ENCODE results near the gene MYH10. TPM values are rescaled to one million over a fixed set of nuclear protein-coding genes. Genes with fewer than 3 reads are reported as not detected.
A peak's percentile ranks its signal among the peaks of the same experiment; 100 is the strongest.

Gene MYH10
- total and polyA plus RNA-seq, 12 donors, result 10.3 to 61.0 (median 36.2) TPM

DNA sequence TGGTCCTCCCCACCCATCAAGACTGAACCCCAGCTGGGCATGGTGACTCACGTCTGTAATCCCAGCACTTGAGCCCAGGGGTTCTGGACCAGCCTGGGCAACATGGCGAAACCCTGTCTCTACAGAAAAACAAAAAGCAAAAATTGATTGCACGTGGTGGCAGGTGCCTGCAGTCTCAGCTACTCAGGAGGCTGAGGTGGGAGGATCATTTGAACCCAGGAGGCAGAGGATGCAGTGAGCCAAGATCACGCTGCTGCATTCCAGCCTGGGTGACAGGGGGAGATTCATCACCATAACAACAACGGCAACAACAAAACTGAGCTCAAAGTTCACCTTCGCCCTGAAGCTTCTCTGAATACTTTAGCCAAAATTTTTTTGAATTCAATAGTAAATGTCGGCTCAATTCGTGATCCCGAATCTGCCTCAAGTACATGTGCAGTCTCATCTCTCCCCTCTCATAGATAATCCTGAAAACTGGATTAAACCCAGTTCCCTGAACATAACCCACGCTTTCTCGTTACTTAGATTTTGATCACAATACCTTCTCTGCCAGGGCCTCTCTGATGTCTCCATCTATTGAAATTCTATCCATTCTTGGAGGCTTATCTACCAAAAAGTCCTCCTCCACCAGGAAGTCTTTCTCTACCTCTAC is 13.5 kb upstream of the MYH10 start:
- Histone ChIP-seq H3K4me3 (no peak overlapping the region), H3K27me3 (no peaks in the 10 kb centered on the region), H3K36me3 (no peaks in the 10 kb centered on the region), H3K27ac (no peak overlapping the region), H3K4me1 (peaks cover 0 to under 1% (median 0%) of the 10 kb centered on the region in 9 donors), H3K9me3 (no peaks in the 10 kb centered on the region)
- TF ChIP-seq, protein P1, sequence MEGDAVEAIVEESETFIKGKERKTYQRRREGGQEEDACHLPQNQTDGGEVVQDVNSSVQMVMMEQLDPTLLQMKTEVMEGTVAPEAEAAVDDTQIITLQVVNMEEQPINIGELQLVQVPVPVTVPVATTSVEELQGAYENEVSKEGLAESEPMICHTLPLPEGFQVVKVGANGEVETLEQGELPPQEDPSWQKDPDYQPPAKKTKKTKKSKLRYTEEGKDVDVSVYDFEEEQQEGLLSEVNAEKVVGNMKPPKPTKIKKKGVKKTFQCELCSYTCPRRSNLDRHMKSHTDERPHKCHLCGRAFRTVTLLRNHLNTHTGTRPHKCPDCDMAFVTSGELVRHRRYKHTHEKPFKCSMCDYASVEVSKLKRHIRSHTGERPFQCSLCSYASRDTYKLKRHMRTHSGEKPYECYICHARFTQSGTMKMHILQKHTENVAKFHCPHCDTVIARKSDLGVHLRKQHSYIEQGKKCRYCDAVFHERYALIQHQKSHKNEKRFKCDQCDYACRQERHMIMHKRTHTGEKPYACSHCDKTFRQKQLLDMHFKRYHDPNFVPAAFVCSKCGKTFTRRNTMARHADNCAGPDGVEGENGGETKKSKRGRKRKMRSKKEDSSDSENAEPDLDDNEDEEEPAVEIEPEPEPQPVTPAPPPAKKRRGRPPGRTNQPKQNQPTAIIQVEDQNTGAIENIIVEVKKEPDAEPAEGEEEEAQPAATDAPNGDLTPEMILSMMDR (IDR thresholded peaks at IDR 0.05), result no peak
- no peak for DNase-seq
- WGBS, 2 donors, result 85 to 89% methylated on average over 11 of the region's 11 CpGs
- ATAC-seq, result no peak
- intact Hi-C loops (cut with DNase I), result no loop called here

DNA sequence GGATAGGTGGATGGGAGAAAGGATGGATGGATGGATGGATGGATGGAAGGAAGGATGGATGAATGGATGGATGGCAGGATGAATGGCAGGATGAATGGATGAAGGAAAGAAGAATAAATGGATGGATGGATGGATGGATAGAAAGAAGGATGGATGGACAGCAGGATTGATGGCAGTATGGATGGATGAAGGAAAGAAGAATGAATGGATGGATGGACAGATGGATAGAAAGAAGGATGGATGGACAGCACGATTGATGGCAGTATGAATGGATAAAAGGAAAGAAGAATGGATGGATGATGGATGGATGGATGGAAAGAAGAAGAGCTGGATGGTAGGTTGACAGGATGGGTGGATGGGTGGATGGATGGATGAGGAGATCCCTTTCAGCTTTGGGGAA is 9.2 kb upstream of the MYH10 start:
- WGBS, 2 donors, result 85 to 89% methylated on average over 1 of the region's 1 CpG
- H3K27ac ChIP-seq, result no peak overlapping the region

DNA sequence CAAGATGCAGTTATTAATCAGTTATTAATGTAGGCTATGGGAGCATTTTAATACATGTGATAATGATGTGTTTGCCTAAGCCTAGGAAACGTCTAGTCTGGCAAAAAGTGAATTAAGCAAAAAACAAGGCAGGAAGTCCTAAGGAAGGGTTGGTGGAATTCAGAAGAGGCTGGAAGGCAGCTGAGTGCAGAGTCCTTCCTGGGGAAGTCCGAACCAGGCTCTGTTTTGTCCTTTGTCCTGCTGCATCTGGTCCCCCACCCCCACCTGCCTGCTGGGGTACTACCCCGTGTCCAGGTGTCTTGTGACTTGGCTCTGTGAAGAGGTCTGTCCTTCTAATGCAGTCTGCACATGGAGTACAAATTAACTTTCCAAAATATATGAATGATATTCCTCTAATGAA is 1.5 kb upstream of the MYH10 start:
- Histone ChIP-seq H3K36me3 (no peaks in the 10 kb centered on the region), H3K27me3 (peaks cover 0 to 79% (median 0%) of the 10 kb centered on the region in 7 donors), H3K27ac (peak overlapping the region in 5 of 10 donors; percentile 10 to 93 (median 79)), H3K9me3 (no peaks in the 10 kb centered on the region), H3K4me1 (peaks cover 5 to 42% (median 25%) of the 10 kb centered on the region in 9 donors), H3K4me3 (peak overlapping the region in 1 of 10 donors; percentile 97)
- TF ChIP-seq, protein P1 (IDR thresholded peaks at IDR 0.05), result no peak
- WGBS, 2 donors, result 18 to 38% methylated on average over 3 of the region's 3 CpGs
- intact Hi-C loops (cut with DNase I), result loop anchor here in 1 of 10 donors (10.0 kb wide), 1 partner anchor 113 kb away; the partner anchor contains the start of gene CCDC42
- DNase-seq (no peak), ATAC-seq (no peak)

More for the DNA sequence above, 9.2 kb upstream of the MYH10 start:
- Histone ChIP-seq H3K4me1 (no peaks in the 10 kb centered on the region), H3K4me3 (no peak overlapping the region), H3K27me3 (peaks cover 0 to 5% (median 0%) of the 10 kb centered on the region in 7 donors), H3K9me3 (no peaks in the 10 kb centered on the region), H3K36me3 (no peaks in the 10 kb centered on the region)
- intact Hi-C loops (cut with DNase I), result loop anchor here in 1 of 10 donors (10.0 kb wide), 1 partner anchor 105 kb away; the partner anchor contains the start of gene CCDC42
- TF ChIP-seq, protein P1 (IDR thresholded peaks at IDR 0.05), result no peak
- no peak for DNase-seq
- ATAC-seq, result no peak

DNA sequence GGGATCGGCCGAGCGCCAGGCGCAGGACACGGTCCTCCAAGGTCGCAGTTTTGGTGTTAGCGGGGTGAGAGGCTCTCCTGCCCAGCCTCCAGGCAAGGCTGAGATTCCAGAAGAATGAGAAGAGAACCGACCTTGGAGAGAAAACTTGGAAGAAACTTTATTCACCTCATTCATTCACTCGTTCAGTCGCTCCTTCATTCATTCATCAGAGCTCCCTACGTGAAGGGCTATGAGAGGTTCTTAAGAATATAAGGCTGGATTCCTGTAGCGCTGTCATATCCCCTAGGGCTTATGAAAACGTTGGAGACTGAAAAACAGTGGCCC is 991 bp upstream of the MYH10 start:
- DNase-seq (no peak), ATAC-seq (no peak)
- Histone ChIP-seq H3K4me3 (peak overlapping the region; percentile 75 to 98 (median 90)), H3K9me3 (no peaks in the 10 kb centered on the region), H3K36me3 (no peaks in the 10 kb centered on the region), H3K27ac (peak overlapping the region; percentile 79 to 94 (median 86)), H3K4me1 (peaks cover 5 to 48% (median 25%) of the 10 kb centered on the region in 9 donors), H3K27me3 (peaks cover 0 to 80% (median 0%) of the 10 kb centered on the region in 7 donors)
- TF ChIP-seq, protein P1 (IDR thresholded peaks at IDR 0.05), result peak in 1 of 9 donors; percentile 1
- intact Hi-C loops (cut with DNase I), result loop anchor here in 1 of 10 donors (10.0 kb wide), 1 partner anchor 113 kb away; the partner anchor contains the start of gene CCDC42
- 2% methylated on average over 13 of the region's 13 CpGs for WGBS, 2 donors
